Measurements from ENCODE around the gene AOX1.

- no peak for TF ChIP-seq CTCF (IDR thresholded peaks at IDR 0.05)
- TF ChIP-seq POLR2A (IDR thresholded peaks at IDR 0.05): no peak
Measured at GRCh38 chr2:200620606-200621390, 35.0 kb downstream of the AOX1 start.

Data from prostate gland (tissue), 2 donors.